GF-D8 (cell line): Measurements from ENCODE around the gene HS3ST3B1.

Source experiments
- DNase-seq: peaks from one replicate; lab custom pipeline; 2025; lab: John Stamatoyannopoulos, UW

Gene HS3ST3B1

GRCh38 chr17:14303343-14304221 lies 2.7 kb downstream of the HS3ST3B1 start:
- no peak for DNase-seq

GRCh38 chr17:14304222-14304772 lies 3.4 kb downstream of the HS3ST3B1 start:
- no peak for DNase-seq

- DNase-seq, result no peak
Measured at GRCh38 chr17:14304773-14305517, 4.1 kb downstream of the HS3ST3B1 start.

GRCh38 chr17:14305785-14306496 lies 5.1 kb downstream of the HS3ST3B1 start:
- DNase-seq, result no peak

- no peak for DNase-seq
Measured at GRCh38 chr17:14306596-14306995, 5.7 kb downstream of the HS3ST3B1 start.

- DNase-seq, result no peak
Measured at GRCh38 chr17:14307560-14308024, 6.7 kb downstream of the HS3ST3B1 start.

GRCh38 chr17:14308636-14308964 lies 7.7 kb downstream of the HS3ST3B1 start:
- DNase-seq, result no peak

- peak; percentile 73 for DNase-seq
Measured at GRCh38 chr17:14308965-14309879, 8.3 kb downstream of the HS3ST3B1 start.

- DNase-seq, result no peak
Measured at GRCh38 chr17:14310101-14310500, 9.2 kb downstream of the HS3ST3B1 start.

GRCh38 chr17:14310605-14311004 lies 9.7 kb downstream of the HS3ST3B1 start:
- DNase-seq, result no peak

GRCh38 chr17:14311186-14311705 lies 10.4 kb downstream of the HS3ST3B1 start:
- no peak for DNase-seq

- peak; percentile 59 for DNase-seq
Measured at GRCh38 chr17:14311981-14312380, 11.1 kb downstream of the HS3ST3B1 start.

GRCh38 chr17:14312522-14312921 lies 11.6 kb downstream of the HS3ST3B1 start:
- DNase-seq, result no peak

- peak; percentile 20 for DNase-seq
Measured at GRCh38 chr17:14316126-14316832, 15.4 kb downstream of the HS3ST3B1 start.

GRCh38 chr17:14317383-14317782 lies 16.5 kb downstream of the HS3ST3B1 start:
- no peak for DNase-seq

- no peak for DNase-seq
Measured at GRCh38 chr17:14318109-14318917, 17.4 kb downstream of the HS3ST3B1 start.

- no peak for DNase-seq
Measured at GRCh38 chr17:14318918-14319205, 18.0 kb downstream of the HS3ST3B1 start.

- DNase-seq, result no peak
Measured at GRCh38 chr17:14320098-14320497, 19.2 kb downstream of the HS3ST3B1 start.

- DNase-seq, result no peak
Measured at GRCh38 chr17:14320734-14321475, 20.0 kb downstream of the HS3ST3B1 start.
